ENCODE measurements around the gene DISC1.

DNA sequence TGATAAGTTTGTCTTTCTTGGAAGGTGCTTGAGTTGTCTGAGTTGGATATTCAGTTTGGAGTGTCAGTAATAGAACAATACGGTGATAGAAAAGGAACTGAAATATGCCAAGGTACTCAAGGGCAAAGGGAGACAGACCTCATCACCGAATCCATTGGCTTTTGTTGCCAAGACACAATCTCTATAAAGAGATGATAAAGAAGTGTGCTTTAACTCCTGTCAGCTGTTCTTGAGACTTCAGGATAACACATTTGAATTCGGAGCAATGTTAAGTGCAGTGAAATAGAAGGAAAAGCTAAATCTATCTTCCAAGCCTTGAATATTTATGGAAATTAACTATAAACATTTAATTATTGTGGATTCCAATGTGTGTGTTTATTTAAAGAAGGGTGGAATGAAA is 194.7 kb downstream of the DISC1 start:
- no peak for TF ChIP-seq POLR2A (IDR thresholded peaks at IDR 0.05)
- TF ChIP-seq, protein P1, sequence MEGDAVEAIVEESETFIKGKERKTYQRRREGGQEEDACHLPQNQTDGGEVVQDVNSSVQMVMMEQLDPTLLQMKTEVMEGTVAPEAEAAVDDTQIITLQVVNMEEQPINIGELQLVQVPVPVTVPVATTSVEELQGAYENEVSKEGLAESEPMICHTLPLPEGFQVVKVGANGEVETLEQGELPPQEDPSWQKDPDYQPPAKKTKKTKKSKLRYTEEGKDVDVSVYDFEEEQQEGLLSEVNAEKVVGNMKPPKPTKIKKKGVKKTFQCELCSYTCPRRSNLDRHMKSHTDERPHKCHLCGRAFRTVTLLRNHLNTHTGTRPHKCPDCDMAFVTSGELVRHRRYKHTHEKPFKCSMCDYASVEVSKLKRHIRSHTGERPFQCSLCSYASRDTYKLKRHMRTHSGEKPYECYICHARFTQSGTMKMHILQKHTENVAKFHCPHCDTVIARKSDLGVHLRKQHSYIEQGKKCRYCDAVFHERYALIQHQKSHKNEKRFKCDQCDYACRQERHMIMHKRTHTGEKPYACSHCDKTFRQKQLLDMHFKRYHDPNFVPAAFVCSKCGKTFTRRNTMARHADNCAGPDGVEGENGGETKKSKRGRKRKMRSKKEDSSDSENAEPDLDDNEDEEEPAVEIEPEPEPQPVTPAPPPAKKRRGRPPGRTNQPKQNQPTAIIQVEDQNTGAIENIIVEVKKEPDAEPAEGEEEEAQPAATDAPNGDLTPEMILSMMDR (IDR thresholded peaks at IDR 0.05) = no peak
